HepG2 (cell line): ENCODE data around the gene NECAP2. TPM values are rescaled to one million over a fixed set of nuclear protein-coding genes. Genes with fewer than 3 reads are reported as not detected.
A peak's percentile ranks its signal among the peaks of the same experiment; 100 is the strongest.

Source experiments
- AGO2 ChIP-seq: fragments of 200-400 bp; formaldehyde crosslinking; optimal IDR thresholded peaks from 2 replicates; pipeline ENCODE3; 2017; ENCODE audit warnings: mild to moderate bottlenecking, low read depth, low read length, moderate library complexity
- ARNT2 ChIP-seq: sonication (generic); formaldehyde crosslinking; IDR thresholded peaks from 2 replicates; pipeline ENCODE4 v1.8.0; 2022; ENCODE audit warnings: mild to moderate bottlenecking, low read depth, missing genetic modification reagents, moderate library complexity
- CREB3 ChIP-seq: sonication (generic); formaldehyde crosslinking; IDR thresholded peaks from 2 replicates; pipeline ENCODE4 v1.5.0; 2020; ENCODE audit warnings: missing genetic modification reagents
- E2F5 ChIP-seq: sonication (generic); formaldehyde crosslinking; conservative IDR thresholded peaks from 2 replicates; pipeline ENCODE4 v1.4.0; 2020; ENCODE audit warnings: missing genetic modification reagents
- GRHL1 ChIP-seq: sonication (generic); formaldehyde crosslinking; conservative IDR thresholded peaks from 2 replicates; pipeline ENCODE4 v1.8.0; 2022; ENCODE audit warnings: missing genetic modification reagents
- JUND ChIP-seq: sonication (generic); formaldehyde crosslinking; IDR thresholded peaks from 2 replicates; pipeline ENCODE4 v1.8.0; 2022; ENCODE audit warnings: mild to moderate bottlenecking, missing genetic modification reagents
- MEIS2 ChIP-seq: sonication (generic); formaldehyde crosslinking; IDR thresholded peaks from 2 replicates; pipeline ENCODE4 v1.9.0; 2021; ENCODE audit warnings: mild to moderate bottlenecking, missing genetic modification reagents
- MTA3 ChIP-seq: sonication (generic); formaldehyde crosslinking; IDR thresholded peaks from 2 replicates; pipeline ENCODE4 v1.4.0; 2020; ENCODE audit warnings: missing genetic modification reagents
- PATZ1 ChIP-seq: sonication (generic); formaldehyde crosslinking; IDR thresholded peaks from 2 replicates; pipeline ENCODE4 v1.4.0; 2020; ENCODE audit warnings: missing genetic modification reagents
- SPEN ChIP-seq: sonication (generic); formaldehyde crosslinking; IDR thresholded peaks from 2 replicates; pipeline ENCODE4 v1.5.1; 2020; ENCODE audit warnings: low read depth, mild to moderate bottlenecking, missing genetic modification reagents
- STAG1 ChIP-seq: sonication (generic); formaldehyde crosslinking; IDR thresholded peaks from 2 replicates; pipeline ENCODE4 v1.4.0; 2020; ENCODE audit warnings: missing genetic modification reagents
- TAF1 ChIP-seq: sonication (generic); formaldehyde crosslinking; IDR thresholded peaks from 2 replicates; pipeline ENCODE4 v1.4.0; 2020; ENCODE audit warnings: missing genetic modification reagents
- ZBTB20 ChIP-seq: sonication (generic); formaldehyde crosslinking; IDR thresholded peaks from 2 replicates; pipeline ENCODE4 v1.8.1; 2023; ENCODE audit warnings: missing genetic modification reagents, low read depth, mild to moderate bottlenecking, borderline replicate concordance
- ZEB1 ChIP-seq: IDR thresholded peaks from 2 replicates; pipeline ENCODE4 v1.6.1; 2012; ENCODE audit warnings: mild to moderate bottlenecking, low read depth, inconsistent platforms; ENCODE audit not compliant: insufficient replicate concordance
- ZMAT5 ChIP-seq: sonication (generic); formaldehyde crosslinking; IDR thresholded peaks from 2 replicates; pipeline ENCODE4 v1.5.0; 2020; ENCODE audit warnings: mild to moderate bottlenecking, low read depth, missing genetic modification reagents, borderline replicate concordance
- ZNF414 ChIP-seq: sonication (generic); formaldehyde crosslinking; IDR thresholded peaks from 2 replicates; pipeline ENCODE4 v1.5.0; 2020; ENCODE audit warnings: missing genetic modification reagents
- ZNF597 ChIP-seq: sonication (generic); formaldehyde crosslinking; IDR thresholded peaks from 2 replicates; pipeline ENCODE4 v1.5.0; 2020; ENCODE audit warnings: missing genetic modification reagents
- polyA plus RNA-seq, 8 experiments: library from polyadenylated mRNA; depleted of rRNA in 3 of 8; stranded (reverse) in 7 of 8; unstranded in 1 of 8; fragments of >200 nt; fragmentation: Illumina TruSeq in 4 of 8; extraction: Trizol in 4 of 8; gene quantifications; 2 replicates each; pipeline versions ENCODE4 v1.2.1 to v1.2.3, GENCODE V29; 2011 to 2016; ENCODE audit warnings: low read depth in 4 of 8, missing spikeins in 1 of 8, mixed read lengths in 1 of 8; ENCODE audit not compliant: insufficient read depth in 1 of 8
- total RNA-seq, 5 experiments: library from RNA; depleted of rRNA; stranded (reverse); fragments of >200 nt; fragmentation: Illumina TruSeq; extraction: Trizol; gene quantifications; 2 replicates each; pipeline ENCODE4 v1.2.3, GENCODE V29; 2016; ENCODE audit warnings: low read depth in 1 of 5

The NECAP2 gene
- total and polyA plus RNA-seq, 2 of the 13 experiments (the other 11 are each of a cell fraction or from before 2014, with no cell fraction given), result 38.5 to 52.3 TPM

GRCh38 chr1:16498573-16499413, 58.3 kb downstream of the NECAP2 start (continued):
- TF ChIP-seq AGO2 (no peak), ARNT2 (CRISPR knock-in tag) (peak; percentile 86), ZNF597 (CRISPR knock-in tag) (no peak), ZEB1 (no peak), ZBTB20 (CRISPR knock-in tag) (no peak), E2F5 (CRISPR knock-in tag) (no peak), CREB3 (CRISPR knock-in tag) (0 out of 2 replicates have a peak, but pooled peaks have one; percentile 32), SPEN (peak; percentile 70), ZMAT5 (CRISPR knock-in tag) (no peak), MEIS2 (CRISPR knock-in tag) (peak; percentile 19; the same call in 1 of the 2 replicates), STAG1 (CRISPR knock-in tag) (peak; percentile 26; the same call in 1 of the 2 replicates), TAF1 (CRISPR knock-in tag) (no peak), JUND (CRISPR knock-in tag) (no peak), GRHL1 (CRISPR knock-in tag) (no peak), ZNF414 (no peak), MTA3 (CRISPR knock-in tag) (no peak), PATZ1 (CRISPR knock-in tag) (peak; percentile 70)
